Panc1 (cell line): ENCODE data around the gene RORC. TPM values are rescaled to one million over a fixed set of nuclear protein-coding genes. Genes with fewer than 3 reads are reported as not detected.

Experiments used
- ATAC-seq: fragments of 200-7000 bp; cut with Tn5 transposase; 2 replicates; pipeline ENCODE4 v1.9.1; 2020; ENCODE audit warnings: mild to moderate bottlenecking, moderate library complexity
- BruUV-seq: library from RNA; stranded (reverse); fragments of 400-500 nt; replicated peaks from 2 replicates; lab custom pipeline; 2021; lab: Mats Ljungman, UMichigan
- CTCF ChIA-PET: fragments of 300-600 bp; sonication (Branson Sonifier 250); formaldehyde crosslinking; loops from one replicate; lab custom pipeline; 2022; ENCODE audit warnings: antibody characterized with exemption; lab: Charles Lee
- POLR2A ChIA-PET: fragments of 300-600 bp; sonication (Branson Sonifier 250); formaldehyde crosslinking; loops from one replicate; lab custom pipeline; 2022; ENCODE audit warnings: antibody characterized with exemption; lab: Charles Lee
- DNase-seq: peaks from one replicate; pipeline ENCODE4 v3.0.0-alpha.2; 2010; ENCODE audit warnings: low read depth, low spot score
- H3K27ac ChIP-seq: 2 replicates; pipeline ENCODE4 v1.5.1; 2011; ENCODE audit warnings: mild to moderate bottlenecking, low read length, inconsistent platforms
- H3K27me3 ChIP-seq: fragments of 200-500 bp; sonication (Bioruptor generic); 2 replicates; pipeline ENCODE4 v1.6.0; 2014; ENCODE audit warnings: low read length, inconsistent platforms; ENCODE audit not compliant: control insufficient read depth, insufficient read depth
- H3K36me3 ChIP-seq: fragments of 200-500 bp; sonication (Bioruptor generic); 2 replicates; pipeline ENCODE4 v1.5.1; 2014; ENCODE audit warnings: inconsistent platforms, mild to moderate bottlenecking, low read length, moderate library complexity; ENCODE audit not compliant: control insufficient read depth, insufficient read depth
- H3K4me1 ChIP-seq: 2 replicates; pipeline ENCODE4 v1.5.1; 2011; ENCODE audit warnings: inconsistent platforms, mild to moderate bottlenecking, low read length, moderate library complexity; ENCODE audit not compliant: control insufficient read depth, insufficient read depth
- H3K4me3 ChIP-seq, 2 experiments: 2 replicates each; pipeline ENCODE4 v1.5.1; 2011 to 2012; ENCODE audit warnings: low read depth in 2 of 2, low read length in 2 of 2, mild to moderate bottlenecking in 2 of 2, inconsistent platforms in 1 of 2, moderate library complexity in 1 of 2
- H3K9me3 ChIP-seq: fragments of 200-500 bp; sonication (Bioruptor generic); 2 replicates; pipeline ENCODE4 v1.5.1; 2014; ENCODE audit warnings: low read depth, mild to moderate bottlenecking, inconsistent platforms, low read length, moderate library complexity; ENCODE audit not compliant: control insufficient read depth, insufficient read depth
- CTCF ChIP-seq: fragments of 450-650 bp; IDR thresholded peaks from 2 replicates; pipeline ENCODE4 v1.5.1; 2017; ENCODE audit warnings: mild to moderate bottlenecking
- POLR2AphosphoS5 ChIP-seq: IDR thresholded peaks from 2 replicates; pipeline ENCODE4 v1.6.1; 2012; ENCODE audit warnings: mild to moderate bottlenecking, low read depth, low read length, moderate library complexity
- REST ChIP-seq, 2 experiments: IDR thresholded peaks; 2 replicates each; pipeline ENCODE4 v1.6.1; 2011 to 2012; ENCODE audit warnings: low read depth in 2 of 2, control low read depth in 1 of 2, low read length in 1 of 2, mild to moderate bottlenecking in 1 of 2, moderate library complexity in 1 of 2; ENCODE audit not compliant: insufficient read depth in 1 of 2
- SIN3A ChIP-seq: IDR thresholded peaks from 2 replicates; pipeline ENCODE4 v1.6.1; 2012; ENCODE audit warnings: low read depth, mild to moderate bottlenecking, low read length, moderate library complexity, borderline replicate concordance; ENCODE audit not compliant: insufficient read depth
- TCF7L2 ChIP-seq: IDR thresholded peaks from 2 replicates; pipeline ENCODE4 v1.6.1; 2011; ENCODE audit warnings: mild to moderate bottlenecking, low read depth, low read length, inconsistent platforms
- in situ Hi-C: cut with HindIII; loops from 2 replicates; pipeline ENCODE4 v1.10.0; 2016; ENCODE audit warnings: low sequenced_read_pairs, low pct_unique_long_range_greater_than_20kb
- intact Hi-C: fragments of 100-400 bp; cut with micrococcal nuclease; formaldehyde crosslinking; loops from one replicate; pipeline ENCODE4 v1.10.0; 2022; ENCODE audit not compliant: unreplicated experiment
- total RNA-seq: library from RNA; stranded (reverse); gene quantifications from one replicate; pipeline ENCODE4 v1.2.1, GENCODE V29; 2021; ENCODE audit not compliant: unreplicated experiment

Gene RORC
- total RNA-seq, 1 experiment from 2014 or later = not detected

- no peak overlapping the region for H3K27ac ChIP-seq
- TF ChIP-seq REST (IDR thresholded peaks at IDR 0.05; ENCODE audit: insufficient read depth in 1 of 2, low read depth in 2 of 2, low read length in 1 of 2) = no peak
- no peak for TF ChIP-seq SIN3A
- no peak for TF ChIP-seq POLR2AphosphoS5
- no peak for TF ChIP-seq TCF7L2
- no peak for TF ChIP-seq CTCF
- intact Hi-C loops = loop anchor here (10.0 kb wide), 3 partner anchors 139 to 389 kb away; no protein-coding TSS in a partner anchor
- H3K4me1 ChIP-seq = peaks cover 11% of the 10 kb centered on the region; the same call in 1 of the 2 replicates
- DNase-seq (no peak), ATAC-seq (no peak)
- no peaks in the 10 kb centered on the region for H3K9me3 ChIP-seq
- ChIA-PET CTCF (no interaction called here), POLR2A (no interaction called here)
- in situ Hi-C loops = no loop called here
- H3K4me3 ChIP-seq = no peak overlapping the region
- H3K36me3 ChIP-seq = no peaks in the 10 kb centered on the region
- no TSS peak for BruUV-seq
- no peaks in the 10 kb centered on the region for H3K27me3 ChIP-seq
These were observed 1.7 kb upstream of the RORC start for GRCh38 chr1:151833172-151833900.

DNA sequence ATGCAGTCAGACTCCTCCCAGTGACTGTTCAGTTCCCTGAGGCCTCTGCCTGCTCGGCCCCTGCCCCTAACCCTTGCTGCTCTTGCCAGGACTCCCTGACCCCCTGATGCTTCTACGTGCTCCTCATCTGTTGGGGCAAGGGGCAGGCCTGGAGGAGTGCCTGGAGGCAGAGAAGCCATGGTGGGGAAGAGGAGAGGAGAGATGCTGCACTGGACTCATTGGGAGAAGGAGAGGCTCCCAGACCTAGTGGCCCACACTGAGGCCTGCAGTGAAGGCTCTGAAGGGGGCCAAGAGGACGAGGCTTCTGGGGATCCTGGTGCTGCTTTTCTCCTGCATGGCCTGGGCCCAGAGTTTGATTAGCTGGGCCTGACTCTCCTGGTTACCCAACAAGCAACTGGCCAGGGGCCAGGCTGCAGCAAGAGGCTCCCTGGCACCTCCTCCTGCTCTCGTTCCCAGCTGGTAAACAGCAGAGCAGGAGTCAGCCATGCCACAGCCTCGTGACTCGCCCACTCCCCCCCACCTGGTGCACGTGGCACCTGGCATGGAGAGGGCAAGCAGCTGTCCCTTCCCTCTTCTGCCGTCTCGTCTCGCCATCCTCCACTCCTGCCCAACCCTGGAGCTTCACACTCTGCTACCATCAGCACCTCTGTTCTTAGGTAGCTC, 847 bp upstream of the RORC start:
- Histone ChIP-seq H3K27me3 (no peaks in the 10 kb centered on the region), H3K36me3 (no peaks in the 10 kb centered on the region), H3K9me3 (no peaks in the 10 kb centered on the region), H3K4me3 (no peak overlapping the region), H3K4me1 (peaks cover 11% of the 10 kb centered on the region; the same call in 1 of the 2 replicates), H3K27ac (no peak overlapping the region)
- ATAC-seq (no peak), DNase-seq (no peak)
- TF ChIP-seq SIN3A = no peak
- no peak for TF ChIP-seq CTCF
- no peak for TF ChIP-seq REST (IDR thresholded peaks at IDR 0.05; ENCODE audit: insufficient read depth in 1 of 2, low read depth in 2 of 2, low read length in 1 of 2)
- no peak for TF ChIP-seq TCF7L2
- TF ChIP-seq POLR2AphosphoS5 = no peak
- CTCF ChIA-PET = no interaction called here
- POLR2A ChIA-PET = no interaction called here
- intact Hi-C loops (loop anchor here (10.0 kb wide), 3 partner anchors 138 to 388 kb away; no protein-coding TSS in a partner anchor), in situ Hi-C loops (no loop called here)
- BruUV-seq = no TSS peak
